ENCODE data around the gene EEFSEC. TPM values are rescaled to one million over a fixed set of nuclear protein-coding genes. Genes with fewer than 3 reads are reported as not detected.

The EEFSEC gene
- total RNA-seq, 1 experiment from 2014 or later = 14.0 TPM

GRCh38 chr3:128256131-128256530 is 102.8 kb downstream of the EEFSEC start:
- H3K27me3 ChIP-seq (replicated peaks; ENCODE audit: control insufficient read depth, insufficient read depth, low read length) = no peaks in the 10 kb centered on the region
- Mint-ChIP-seq H3K36me3 (ENCODE audit: insufficient read depth, unreplicated experiment) (peaks cover 10% of the 10 kb centered on the region), H3K4me1 (ENCODE audit: low read depth, unreplicated experiment) (peaks cover 16% of the 10 kb centered on the region), H3K27me3 (ENCODE audit: insufficient read depth, unreplicated experiment) (no peaks in the 10 kb centered on the region), H3K9me3 (ENCODE audit: unreplicated experiment) (peaks cover 10% of the 10 kb centered on the region), H3K27ac (ENCODE audit: unreplicated experiment) (no peak overlapping the region), H3K4me3 (ENCODE audit: unreplicated experiment) (no peak overlapping the region)
- BruUV-seq (replicated peaks) = no TSS peak
- intact Hi-C loops (cut with micrococcal nuclease; ENCODE audit: unreplicated experiment) = no loop called here
- ChIA-PET CTCF (no interaction called here), POLR2A (no interaction called here)
- no peak overlapping the region for H3K4me3 ChIP-seq (ENCODE audit: low read depth, low read length)
- no peak for DNase-seq
- no peaks in the 10 kb centered on the region for H3K9me3 ChIP-seq
- no peak for TF ChIP-seq CTCF (IDR thresholded peaks at IDR 0.05; ENCODE audit: insufficient read depth in 1 of 2, low read depth in 1 of 2, low read length in 1 of 2, severe bottlenecking in 1 of 2, unreplicated experiment in 1 of 2)
- peaks cover 25% of the 10 kb centered on the region for H3K4me1 ChIP-seq
- no peaks in the 10 kb centered on the region for H3K36me3 ChIP-seq (ENCODE audit: control insufficient read depth, insufficient read depth, low read length)

- peaks cover 15% of the 10 kb centered on the region for H3K4me1 ChIP-seq
- intact Hi-C loops (cut with micrococcal nuclease; ENCODE audit: unreplicated experiment) = no loop called here
- Mint-ChIP-seq H3K36me3 (ENCODE audit: insufficient read depth, unreplicated experiment) (peaks cover 4% of the 10 kb centered on the region), H3K9me3 (ENCODE audit: unreplicated experiment) (peaks cover 10% of the 10 kb centered on the region), H3K27me3 (ENCODE audit: insufficient read depth, unreplicated experiment) (no peaks in the 10 kb centered on the region), H3K4me3 (ENCODE audit: unreplicated experiment) (no peak overlapping the region), H3K4me1 (ENCODE audit: low read depth, unreplicated experiment) (peaks cover 7% of the 10 kb centered on the region), H3K27ac (ENCODE audit: unreplicated experiment) (no peak overlapping the region)
- no peaks in the 10 kb centered on the region for H3K27me3 ChIP-seq (replicated peaks; ENCODE audit: control insufficient read depth, insufficient read depth, low read length)
- H3K4me3 ChIP-seq (ENCODE audit: low read depth, low read length) = no peak overlapping the region
- ChIA-PET POLR2A (no interaction called here), CTCF (no interaction called here)
- BruUV-seq (replicated peaks) = no TSS peak
- H3K9me3 ChIP-seq = no peaks in the 10 kb centered on the region
- TF ChIP-seq CTCF (IDR thresholded peaks at IDR 0.05; ENCODE audit: insufficient read depth in 1 of 2, low read depth in 1 of 2, low read length in 1 of 2, severe bottlenecking in 1 of 2, unreplicated experiment in 1 of 2) = no peak
- no peaks in the 10 kb centered on the region for H3K36me3 ChIP-seq (ENCODE audit: control insufficient read depth, insufficient read depth, low read length)
- peak in 1 of 2 experiments; percentile 2 for DNase-seq
These were observed 104.4 kb downstream of the EEFSEC start for GRCh38 chr3:128257632-128258031.

GRCh38 chr3:128260275-128260674 is 107.0 kb downstream of the EEFSEC start:
- H3K9me3 Mint-ChIP-seq (ENCODE audit: unreplicated experiment) = peaks cover 10% of the 10 kb centered on the region
- no peaks in the 10 kb centered on the region for H3K27me3 ChIP-seq (replicated peaks; ENCODE audit: control insufficient read depth, insufficient read depth, low read length)
- DNase-seq = peak in 1 of 2 experiments; percentile 2
- no TSS peak for BruUV-seq (replicated peaks)
- no peaks in the 10 kb centered on the region for H3K27me3 Mint-ChIP-seq (ENCODE audit: insufficient read depth, unreplicated experiment)
- no peaks in the 10 kb centered on the region for H3K9me3 ChIP-seq
- CTCF ChIA-PET = no interaction called here
- no peaks in the 10 kb centered on the region for H3K4me1 Mint-ChIP-seq (ENCODE audit: low read depth, unreplicated experiment)
- no peaks in the 10 kb centered on the region for H3K36me3 Mint-ChIP-seq (ENCODE audit: insufficient read depth, unreplicated experiment)
- H3K27ac Mint-ChIP-seq (ENCODE audit: unreplicated experiment) = no peak overlapping the region
- POLR2A ChIA-PET = no interaction called here
- no peaks in the 10 kb centered on the region; the same call in 1 of the 2 replicates for H3K36me3 ChIP-seq (ENCODE audit: control insufficient read depth, insufficient read depth, low read length)
- no peak for TF ChIP-seq CTCF (IDR thresholded peaks at IDR 0.05; ENCODE audit: insufficient read depth in 1 of 2, low read depth in 1 of 2, low read length in 1 of 2, severe bottlenecking in 1 of 2, unreplicated experiment in 1 of 2)
- no peak overlapping the region for H3K4me3 ChIP-seq (ENCODE audit: low read depth, low read length)
- no peaks in the 10 kb centered on the region for H3K4me1 ChIP-seq
- no peak overlapping the region for H3K4me3 Mint-ChIP-seq (ENCODE audit: unreplicated experiment)
- intact Hi-C loops (cut with micrococcal nuclease; ENCODE audit: unreplicated experiment) = no loop called here
